Measurements from ENCODE around the gene SYT3.

The SYT3 gene

DNA sequence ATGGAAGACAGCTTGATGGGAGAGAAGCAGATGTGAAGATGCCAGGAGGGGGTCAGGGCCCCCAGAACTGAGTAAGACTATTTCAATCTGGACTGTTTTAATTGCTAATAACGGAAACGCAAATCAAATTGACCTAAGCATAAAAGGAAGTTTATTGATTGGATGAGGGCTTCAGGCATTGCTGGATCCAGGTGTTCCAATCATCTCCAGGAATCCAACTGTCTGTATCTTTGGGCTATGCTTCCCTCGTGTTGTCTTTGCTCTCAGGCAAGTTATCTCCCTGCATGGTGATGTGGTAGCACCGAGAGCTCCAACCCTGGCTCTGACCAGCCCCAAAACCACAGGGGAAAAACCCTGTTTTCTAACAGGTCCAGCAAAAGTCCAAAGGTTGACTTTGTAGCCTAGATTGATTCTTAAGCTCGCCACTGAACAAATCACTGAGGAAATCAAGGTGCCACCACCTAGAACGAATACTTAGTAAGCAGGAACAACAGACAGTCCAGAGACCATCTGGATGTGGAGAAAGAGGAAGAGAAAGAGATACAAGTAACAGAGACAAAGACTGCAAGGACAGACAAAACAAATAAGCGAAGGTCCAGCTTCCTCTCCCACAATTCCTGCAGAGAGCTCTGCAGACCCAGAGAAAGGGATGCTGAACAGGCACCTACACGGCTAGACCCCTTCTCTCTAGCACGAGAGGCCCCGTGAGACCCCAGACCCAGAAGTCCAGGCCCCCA is 8.4 kb upstream of the SYT3 start:
- no peak for DNase-seq (ENCODE audit: low read depth in 1 of 2, low spot score in 1 of 2)
- Histone ChIP-seq H3K4me3 (replicated peaks; ENCODE audit: insufficient read depth, low read length) (no peak overlapping the region), H3K27ac (replicated peaks) (no peak overlapping the region), H3K27me3 (ENCODE audit: insufficient read depth, poor library complexity, severe bottlenecking) (no peaks in the 10 kb centered on the region)
- TF ChIP-seq, protein P1, sequence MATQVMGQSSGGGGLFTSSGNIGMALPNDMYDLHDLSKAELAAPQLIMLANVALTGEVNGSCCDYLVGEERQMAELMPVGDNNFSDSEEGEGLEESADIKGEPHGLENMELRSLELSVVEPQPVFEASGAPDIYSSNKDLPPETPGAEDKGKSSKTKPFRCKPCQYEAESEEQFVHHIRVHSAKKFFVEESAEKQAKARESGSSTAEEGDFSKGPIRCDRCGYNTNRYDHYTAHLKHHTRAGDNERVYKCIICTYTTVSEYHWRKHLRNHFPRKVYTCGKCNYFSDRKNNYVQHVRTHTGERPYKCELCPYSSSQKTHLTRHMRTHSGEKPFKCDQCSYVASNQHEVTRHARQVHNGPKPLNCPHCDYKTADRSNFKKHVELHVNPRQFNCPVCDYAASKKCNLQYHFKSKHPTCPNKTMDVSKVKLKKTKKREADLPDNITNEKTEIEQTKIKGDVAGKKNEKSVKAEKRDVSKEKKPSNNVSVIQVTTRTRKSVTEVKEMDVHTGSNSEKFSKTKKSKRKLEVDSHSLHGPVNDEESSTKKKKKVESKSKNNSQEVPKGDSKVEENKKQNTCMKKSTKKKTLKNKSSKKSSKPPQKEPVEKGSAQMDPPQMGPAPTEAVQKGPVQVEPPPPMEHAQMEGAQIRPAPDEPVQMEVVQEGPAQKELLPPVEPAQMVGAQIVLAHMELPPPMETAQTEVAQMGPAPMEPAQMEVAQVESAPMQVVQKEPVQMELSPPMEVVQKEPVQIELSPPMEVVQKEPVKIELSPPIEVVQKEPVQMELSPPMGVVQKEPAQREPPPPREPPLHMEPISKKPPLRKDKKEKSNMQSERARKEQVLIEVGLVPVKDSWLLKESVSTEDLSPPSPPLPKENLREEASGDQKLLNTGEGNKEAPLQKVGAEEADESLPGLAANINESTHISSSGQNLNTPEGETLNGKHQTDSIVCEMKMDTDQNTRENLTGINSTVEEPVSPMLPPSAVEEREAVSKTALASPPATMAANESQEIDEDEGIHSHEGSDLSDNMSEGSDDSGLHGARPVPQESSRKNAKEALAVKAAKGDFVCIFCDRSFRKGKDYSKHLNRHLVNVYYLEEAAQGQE (IDR thresholded peaks at IDR 0.05; ENCODE audit: insufficient replicate concordance, low read depth) = no peak
- TF ChIP-seq, protein P2, sequence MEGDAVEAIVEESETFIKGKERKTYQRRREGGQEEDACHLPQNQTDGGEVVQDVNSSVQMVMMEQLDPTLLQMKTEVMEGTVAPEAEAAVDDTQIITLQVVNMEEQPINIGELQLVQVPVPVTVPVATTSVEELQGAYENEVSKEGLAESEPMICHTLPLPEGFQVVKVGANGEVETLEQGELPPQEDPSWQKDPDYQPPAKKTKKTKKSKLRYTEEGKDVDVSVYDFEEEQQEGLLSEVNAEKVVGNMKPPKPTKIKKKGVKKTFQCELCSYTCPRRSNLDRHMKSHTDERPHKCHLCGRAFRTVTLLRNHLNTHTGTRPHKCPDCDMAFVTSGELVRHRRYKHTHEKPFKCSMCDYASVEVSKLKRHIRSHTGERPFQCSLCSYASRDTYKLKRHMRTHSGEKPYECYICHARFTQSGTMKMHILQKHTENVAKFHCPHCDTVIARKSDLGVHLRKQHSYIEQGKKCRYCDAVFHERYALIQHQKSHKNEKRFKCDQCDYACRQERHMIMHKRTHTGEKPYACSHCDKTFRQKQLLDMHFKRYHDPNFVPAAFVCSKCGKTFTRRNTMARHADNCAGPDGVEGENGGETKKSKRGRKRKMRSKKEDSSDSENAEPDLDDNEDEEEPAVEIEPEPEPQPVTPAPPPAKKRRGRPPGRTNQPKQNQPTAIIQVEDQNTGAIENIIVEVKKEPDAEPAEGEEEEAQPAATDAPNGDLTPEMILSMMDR (IDR thresholded peaks at IDR 0.05; ENCODE audit: insufficient read depth, low read length) = no peak
- TF ChIP-seq POLR2AphosphoS5 (IDR thresholded peaks at IDR 0.05; ENCODE audit: low read depth) = no peak
- no peak for TF ChIP-seq SPI1 (IDR thresholded peaks at IDR 0.05; ENCODE audit: borderline replicate concordance, low read depth)
- no peak for TF ChIP-seq GABPA (IDR thresholded peaks at IDR 0.05; ENCODE audit: low read depth)

DNA sequence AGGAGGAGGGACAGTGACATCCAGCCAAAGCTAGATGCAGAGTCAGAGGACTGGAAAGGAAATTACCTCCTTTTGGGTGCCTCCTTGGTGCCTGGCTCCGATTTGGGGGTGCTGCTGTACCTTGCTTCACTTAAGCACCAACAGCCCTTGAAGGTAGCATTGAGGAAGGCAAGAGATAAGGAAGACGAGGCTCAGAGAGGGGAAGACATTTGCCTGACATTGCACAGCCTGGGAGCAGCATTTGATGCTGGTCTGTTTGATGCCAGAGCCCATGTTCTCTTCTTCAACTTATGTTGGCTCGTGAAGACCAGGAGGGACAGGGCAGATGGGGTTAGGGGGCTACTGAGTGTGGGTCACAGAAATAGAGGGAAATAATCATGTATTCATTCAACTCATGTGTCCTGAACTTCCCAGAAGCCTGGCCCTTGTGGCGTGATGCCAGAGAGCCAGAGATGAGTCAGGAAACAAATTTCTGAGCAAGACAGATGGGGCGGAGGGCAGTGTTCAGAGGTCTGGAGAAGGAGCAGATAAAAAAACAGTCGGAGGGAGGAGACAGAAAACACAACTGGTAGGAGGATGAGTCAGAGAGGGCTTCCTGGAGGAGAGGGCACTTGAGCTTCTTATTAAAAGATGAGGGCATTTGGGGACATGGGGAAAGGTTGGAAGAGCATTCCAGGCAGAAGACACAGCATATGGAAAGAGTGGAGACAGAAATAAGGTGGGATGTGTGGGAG is 6.6 kb upstream of the SYT3 start:
- Histone ChIP-seq H3K4me3 (replicated peaks; ENCODE audit: insufficient read depth, low read length) (no peak overlapping the region), H3K27ac (replicated peaks) (no peak overlapping the region), H3K27me3 (ENCODE audit: insufficient read depth, poor library complexity, severe bottlenecking) (no peaks in the 10 kb centered on the region)
- no peak for TF ChIP-seq GABPA (IDR thresholded peaks at IDR 0.05; ENCODE audit: low read depth)
- no peak for TF ChIP-seq SPI1 (IDR thresholded peaks at IDR 0.05; ENCODE audit: borderline replicate concordance, low read depth)
- TF ChIP-seq POLR2AphosphoS5 (IDR thresholded peaks at IDR 0.05; ENCODE audit: low read depth) = no peak
- TF ChIP-seq, protein P1 (IDR thresholded peaks at IDR 0.05; ENCODE audit: insufficient replicate concordance, low read depth) = no peak
- TF ChIP-seq, protein P2 (IDR thresholded peaks at IDR 0.05; ENCODE audit: insufficient read depth, low read length) = no peak
- DNase-seq (ENCODE audit: low read depth in 1 of 2, low spot score in 1 of 2) = no peak

GRCh38 chr19:50645107-50645506 is 5.4 kb upstream of the SYT3 start:
- TF ChIP-seq GABPA (IDR thresholded peaks at IDR 0.05; ENCODE audit: low read depth) (no peak), SPI1 (IDR thresholded peaks at IDR 0.05; ENCODE audit: borderline replicate concordance, low read depth) (no peak), POLR2AphosphoS5 (IDR thresholded peaks at IDR 0.05; ENCODE audit: low read depth) (no peak)
- TF ChIP-seq, protein P2 (IDR thresholded peaks at IDR 0.05; ENCODE audit: insufficient read depth, low read length) = no peak
- TF ChIP-seq, protein P1 (IDR thresholded peaks at IDR 0.05; ENCODE audit: insufficient replicate concordance, low read depth) = no peak
- H3K27ac ChIP-seq (replicated peaks) = no peak overlapping the region
- DNase-seq (ENCODE audit: low read depth in 1 of 2, low spot score in 1 of 2) = no peak
- no peak overlapping the region for H3K4me3 ChIP-seq (replicated peaks; ENCODE audit: insufficient read depth, low read length)
- peaks cover 4% of the 10 kb centered on the region for H3K27me3 ChIP-seq (ENCODE audit: insufficient read depth, poor library complexity, severe bottlenecking)

All from HL-60 (cell line).